Measurements from ENCODE around the gene LIPM. TPM values are rescaled to one million over a fixed set of nuclear protein-coding genes. Genes with fewer than 3 reads are reported as not detected.

Gene LIPM
- total and polyA plus RNA-seq, 2 experiments from 2014 or later, result not detected

- Histone ChIP-seq H2AFZ (no peak overlapping the region), H3K4me3 (no peak overlapping the region), H3K27me3 (replicated peaks; ENCODE audit: insufficient read depth) (no peaks in the 10 kb centered on the region), H3K9ac (no peak overlapping the region), H4K20me1 (ENCODE audit: insufficient read depth) (no peaks in the 10 kb centered on the region), H3K9me2 (ENCODE audit: insufficient read depth) (no peaks in the 10 kb centered on the region), H3K27ac (no peak overlapping the region), H3K79me2 (ENCODE audit: insufficient read depth) (no peaks in the 10 kb centered on the region), H3K36me3 (ENCODE audit: low read depth) (no peaks in the 10 kb centered on the region), H3F3A (ENCODE audit: insufficient read depth) (peaks cover 16% of the 10 kb centered on the region; the same call in 1 of the 2 replicates), H3K4me2 (ENCODE audit: unreplicated experiment) (no peak overlapping the region), H3K9me3 (ENCODE audit: low read depth) (no peaks in the 10 kb centered on the region), H3K4me1 (ENCODE audit: insufficient read depth) (peaks cover 17% of the 10 kb centered on the region)
- in situ Hi-C loops (cut with MboI), result no loop called here
- no peak for TF ChIP-seq EZH2 (IDR thresholded peaks at IDR 0.05; ENCODE audit: insufficient read depth, poor library complexity, severe bottlenecking)
- no peak for TF ChIP-seq EZH2phosphoT487 (IDR thresholded peaks at IDR 0.05; ENCODE audit: insufficient read depth, low read depth)
- 91 to 95% methylated on average over 2 of the region's 2 CpGs for WGBS, 2 experiments (ENCODE audit: low coverage in 1 of 2, low lambda C conversion rate in 2 of 2, missing lambda C conversion rate in 2 of 2)
- DNase-seq, result no peak
Observed at GRCh38 chr10:88803641-88804040, 1.1 kb downstream of the LIPM start.

- no peaks in the 10 kb centered on the region for H4K20me1 ChIP-seq (ENCODE audit: insufficient read depth)
- no peak overlapping the region for H3K4me2 ChIP-seq (ENCODE audit: unreplicated experiment)
- in situ Hi-C loops (cut with MboI), result no loop called here
- no peak overlapping the region for H3K4me3 ChIP-seq
- no peak overlapping the region for H3K27ac ChIP-seq
- no peaks in the 10 kb centered on the region for H3K9me2 ChIP-seq (ENCODE audit: insufficient read depth)
- H2AFZ ChIP-seq, result no peak overlapping the region
- no peaks in the 10 kb centered on the region for H3K79me2 ChIP-seq (ENCODE audit: insufficient read depth)
- no peaks in the 10 kb centered on the region for H3K36me3 ChIP-seq (ENCODE audit: low read depth)
- 45 to 49% methylated on average over 6 of the region's 6 CpGs for WGBS, 2 experiments (ENCODE audit: low coverage in 1 of 2, low lambda C conversion rate in 2 of 2, missing lambda C conversion rate in 2 of 2)
- H3K4me1 ChIP-seq (ENCODE audit: insufficient read depth), result peaks cover 17% of the 10 kb centered on the region
- DNase-seq, result no peak
- no peak overlapping the region for H3K9ac ChIP-seq
- H3F3A ChIP-seq (ENCODE audit: insufficient read depth), result peaks cover 16% of the 10 kb centered on the region; the same call in 1 of the 2 replicates
- no peaks in the 10 kb centered on the region for H3K27me3 ChIP-seq (replicated peaks; ENCODE audit: insufficient read depth)
- H3K9me3 ChIP-seq (ENCODE audit: low read depth), result no peaks in the 10 kb centered on the region
- TF ChIP-seq EZH2 (IDR thresholded peaks at IDR 0.05; ENCODE audit: insufficient read depth, poor library complexity, severe bottlenecking), result no peak
- TF ChIP-seq EZH2phosphoT487 (IDR thresholded peaks at IDR 0.05; ENCODE audit: insufficient read depth, low read depth), result no peak
Observed at GRCh38 chr10:88804083-88804812, 1.7 kb downstream of the LIPM start.

GRCh38 chr10:88805361-88805760 lies 2.8 kb downstream of the LIPM start:
- H2AFZ ChIP-seq, result no peak overlapping the region
- no peaks in the 10 kb centered on the region for H3K36me3 ChIP-seq (ENCODE audit: low read depth)
- peaks cover 20% of the 10 kb centered on the region; the same call in 1 of the 2 replicates for H3F3A ChIP-seq (ENCODE audit: insufficient read depth)
- in situ Hi-C loops (cut with MboI), result no loop called here
- no peaks in the 10 kb centered on the region for H3K9me2 ChIP-seq (ENCODE audit: insufficient read depth)
- no peaks in the 10 kb centered on the region for H3K79me2 ChIP-seq (ENCODE audit: insufficient read depth)
- H3K9ac ChIP-seq, result no peak overlapping the region
- no peaks in the 10 kb centered on the region for H3K27me3 ChIP-seq (replicated peaks; ENCODE audit: insufficient read depth)
- no peaks in the 10 kb centered on the region for H3K9me3 ChIP-seq (ENCODE audit: low read depth)
- H3K4me1 ChIP-seq (ENCODE audit: insufficient read depth), result peaks cover 17% of the 10 kb centered on the region
- TF ChIP-seq EZH2 (IDR thresholded peaks at IDR 0.05; ENCODE audit: insufficient read depth, poor library complexity, severe bottlenecking) (no peak), EZH2phosphoT487 (IDR thresholded peaks at IDR 0.05; ENCODE audit: insufficient read depth, low read depth) (no peak)
- DNase-seq, result peak; percentile 16
- no peak overlapping the region for H3K27ac ChIP-seq
- no peaks in the 10 kb centered on the region for H4K20me1 ChIP-seq (ENCODE audit: insufficient read depth)
- no peak overlapping the region for H3K4me3 ChIP-seq
- 38 to 40% methylated on average over 2 of the region's 2 CpGs for WGBS, 2 experiments (ENCODE audit: low coverage in 1 of 2, low lambda C conversion rate in 2 of 2, missing lambda C conversion rate in 2 of 2)
- no peak overlapping the region for H3K4me2 ChIP-seq (ENCODE audit: unreplicated experiment)

GRCh38 chr10:88805924-88806323 lies 3.4 kb downstream of the LIPM start:
- Histone ChIP-seq H3K27ac (no peak overlapping the region), H3K27me3 (replicated peaks; ENCODE audit: insufficient read depth) (no peaks in the 10 kb centered on the region), H3K4me2 (ENCODE audit: unreplicated experiment) (no peak overlapping the region), H3K36me3 (ENCODE audit: low read depth) (no peaks in the 10 kb centered on the region), H3K9me2 (ENCODE audit: insufficient read depth) (no peaks in the 10 kb centered on the region), H4K20me1 (ENCODE audit: insufficient read depth) (no peaks in the 10 kb centered on the region), H3K4me1 (ENCODE audit: insufficient read depth) (peaks cover 11% of the 10 kb centered on the region; the same call in 1 of the 2 replicates), H3K79me2 (ENCODE audit: insufficient read depth) (no peaks in the 10 kb centered on the region), H3K9me3 (ENCODE audit: low read depth) (no peaks in the 10 kb centered on the region), H2AFZ (no peak overlapping the region), H3F3A (ENCODE audit: insufficient read depth) (peaks cover 16% of the 10 kb centered on the region; the same call in 1 of the 2 replicates), H3K9ac (no peak overlapping the region), H3K4me3 (no peak overlapping the region)
- TF ChIP-seq EZH2phosphoT487 (IDR thresholded peaks at IDR 0.05; ENCODE audit: insufficient read depth, low read depth) (no peak), EZH2 (IDR thresholded peaks at IDR 0.05; ENCODE audit: insufficient read depth, poor library complexity, severe bottlenecking) (no peak)
- DNase-seq, result no peak
- WGBS, 2 experiments (ENCODE audit: low coverage in 1 of 2, low lambda C conversion rate in 2 of 2, missing lambda C conversion rate in 2 of 2), result 87 to 95% methylated on average over 3 of the region's 3 CpGs
- in situ Hi-C loops (cut with MboI), result no loop called here

Data from GM23248 (cell line).